SK-N-SH (cell line): Measurements from ENCODE around the gene IQUB. TPM values are rescaled to one million over a fixed set of nuclear protein-coding genes. Genes with fewer than 3 reads are reported as not detected.
A peak's percentile ranks its signal among the peaks of the same experiment; 100 is the strongest.

Source experiments
- CTCF ChIA-PET: fragments of 300-600, 350-600 bp; formaldehyde crosslinking; extraction: SDS; loops from one replicate; lab custom pipeline; 2021; lab: Yijun Ruan, JAX
- POLR2A ChIA-PET: fragments of 350-600 bp; sonication (Branson Sonifier 250); formaldehyde crosslinking; extraction: SDS; loops from one replicate; lab custom pipeline; 2020; ENCODE audit warnings: antibody characterized with exemption, inconsistent platforms; lab: Yijun Ruan, JAX
- DNase-seq: peaks from one replicate; pipeline ENCODE4 v3.0.0; 2012
- H2AFZ ChIP-seq: fragments of 200-600 bp; sonication (generic); 2 replicates; pipeline ENCODE4 v1.8.1; 2016; ENCODE audit warnings: antibody characterized with exemption, mild to moderate bottlenecking, low read depth
- H3F3A ChIP-seq: fragments of 200-600 bp; sonication (generic); replicated peaks from 2 replicates; pipeline ENCODE3; 2016; ENCODE audit warnings: antibody characterized with exemption, mild to moderate bottlenecking; ENCODE audit not compliant: insufficient read depth
- H3K27ac ChIP-seq, 2 experiments: fragments of 200-500 bp in 1 of 2; fragments of 200-600 bp in 1 of 2; sonication (Bioruptor generic) in 1 of 2; sonication (generic), shearing (Covaris generic) in 1 of 2; 2 replicates each; pipeline versions ENCODE4 v1.5.1 to v1.6.1; 2014 to 2016; ENCODE audit warnings: low read depth in 2 of 2, inconsistent platforms in 1 of 2, low read length in 1 of 2, mild to moderate bottlenecking in 1 of 2, mixed read lengths in 1 of 2
- H3K27me3 ChIP-seq: fragments of 200-600 bp; sonication (generic), shearing (Covaris generic); 2 replicates; pipeline ENCODE4 v1.6.1; 2016; ENCODE audit warnings: mixed run types; ENCODE audit not compliant: insufficient read depth
- H3K36me3 ChIP-seq, 2 experiments: fragments of 200-500 bp in 1 of 2; fragments of 200-600 bp in 1 of 2; sonication (Bioruptor generic) in 1 of 2; sonication (generic) in 1 of 2; replicated peaks in 1 of 2; 2 replicates each; pipeline versions ENCODE3 to v1.5.1; 2014 to 2016; ENCODE audit warnings: low read length in 1 of 2, mild to moderate bottlenecking in 1 of 2; ENCODE audit not compliant: insufficient read depth in 2 of 2, control insufficient read depth in 1 of 2
- H3K4me1 ChIP-seq, 2 experiments: fragments of 200-500 bp in 1 of 2; fragments of 200-600 bp in 1 of 2; sonication (Bioruptor generic) in 1 of 2; sonication (generic), shearing (Covaris generic) in 1 of 2; 2 replicates each; pipeline versions ENCODE4 v1.5.1 to v1.6.1; 2014 to 2016; ENCODE audit warnings: low read depth in 1 of 2, low read length in 1 of 2, mixed run types in 1 of 2; ENCODE audit not compliant: insufficient read depth in 2 of 2, control insufficient read depth in 1 of 2
- H3K4me2 ChIP-seq: fragments of 200-600 bp; sonication (generic), shearing (Covaris generic); 2 replicates; pipeline ENCODE4 v1.6.1; 2017; ENCODE audit warnings: mixed run types
- H3K4me3 ChIP-seq, 2 experiments: fragments of 200-500 bp in 1 of 2; fragments of 200-600 bp in 1 of 2; sonication (Bioruptor generic) in 1 of 2; sonication (generic), shearing (Covaris generic) in 1 of 2; 2 replicates each; pipeline versions ENCODE4 v1.5.1 to v1.8.1; 2014 to 2016; ENCODE audit warnings: low read depth in 2 of 2, inconsistent platforms in 1 of 2, low read length in 1 of 2, mild to moderate bottlenecking in 1 of 2, mixed read lengths in 1 of 2, moderate library complexity in 1 of 2
- H3K79me2 ChIP-seq: fragments of 200-600 bp; sonication (generic); 2 replicates; pipeline ENCODE4 v1.8.1; 2017; ENCODE audit warnings: mild to moderate bottlenecking; ENCODE audit not compliant: insufficient read depth
- H3K9ac ChIP-seq: fragments of 200-600 bp; sonication (generic); 2 replicates; pipeline ENCODE4 v1.6.1; 2017; ENCODE audit warnings: mixed run types
- H3K9me2 ChIP-seq: fragments of 200-600 bp; sonication (generic); 2 replicates; pipeline ENCODE4 v1.6.1; 2017; ENCODE audit warnings: mixed run types
- H3K9me3 ChIP-seq: fragments of 200-600 bp; sonication (generic); 2 replicates; pipeline ENCODE4 v1.6.1; 2017; ENCODE audit warnings: mixed run types, mild to moderate bottlenecking, moderate library complexity
- H4K20me1 ChIP-seq: fragments of 200-600 bp; sonication (generic); 2 replicates; pipeline ENCODE4 v1.6.1; 2017; ENCODE audit warnings: mild to moderate bottlenecking, mixed run types; ENCODE audit not compliant: insufficient read depth
- CTCF ChIP-seq: fragments of 200-600 bp; sonication (generic); IDR thresholded peaks from 2 replicates; pipeline ENCODE4 v1.6.1; 2017; ENCODE audit warnings: antibody characterized with exemption, mild to moderate bottlenecking, moderate library complexity
- EP300 ChIP-seq, 2 experiments: IDR thresholded peaks; 2 replicates each; pipeline versions ENCODE4 v1.4.0 to v1.6.1; 2012; ENCODE audit warnings: borderline replicate concordance in 1 of 2, low read depth in 1 of 2, low read length in 1 of 2
- GABPA ChIP-seq: IDR thresholded peaks from 2 replicates; pipeline ENCODE4 v1.4.0; 2012; ENCODE audit warnings: low read depth, mild to moderate bottlenecking
- GATA2 ChIP-seq: sonication (generic); formaldehyde crosslinking; IDR thresholded peaks from 2 replicates; pipeline ENCODE4 v1.5.0; 2020; ENCODE audit warnings: mild to moderate bottlenecking, missing genetic modification reagents
- MEF2A ChIP-seq: IDR thresholded peaks from 2 replicates; pipeline ENCODE4 v1.4.0; 2012; ENCODE audit warnings: low read depth, borderline replicate concordance
- NRF1 ChIP-seq: IDR thresholded peaks from 2 replicates; pipeline ENCODE4 v1.6.1; 2012; ENCODE audit warnings: low read depth, mild to moderate bottlenecking, low read length
- RCOR1 ChIP-seq: fragments of 150-350 bp; IDR thresholded peaks from 2 replicates; pipeline ENCODE4 v1.6.1; 2017; ENCODE audit warnings: antibody characterized with exemption, low read length
- RXRA ChIP-seq: IDR thresholded peaks from 2 replicates; pipeline ENCODE4 v1.4.0; 2012; ENCODE audit warnings: low read depth, mild to moderate bottlenecking, borderline replicate concordance
- SIN3A ChIP-seq: IDR thresholded peaks from 2 replicates; pipeline ENCODE4 v1.6.1; 2012; ENCODE audit warnings: low read depth, mild to moderate bottlenecking, low read length, moderate library complexity, borderline replicate concordance
- TAF1 ChIP-seq: IDR thresholded peaks from 2 replicates; pipeline ENCODE4 v1.6.1; 2012; ENCODE audit warnings: low read depth, mild to moderate bottlenecking, low read length, moderate library complexity, borderline replicate concordance
- USF1 ChIP-seq: IDR thresholded peaks from 2 replicates; pipeline ENCODE4 v1.4.0; 2012; ENCODE audit warnings: low read depth, borderline replicate concordance
- WGBS: methylation state at CpG from one replicate; pipeline ENCODE4 v1.1.6; 2017; ENCODE audit warnings: low lambda C conversion rate; 5-methylcytosine and 5-hydroxymethylcytosine counted together
- polyA plus RNA-seq, 3 experiments: library from polyadenylated mRNA; depleted of rRNA; stranded (reverse); fragments of >200 nt; gene quantifications; 2 replicates each; pipeline ENCODE4 v1.2.3, GENCODE V29; 2012
- TF ChIP-seq, protein P1 (sequence below): fragments of 150-350 bp; IDR thresholded peaks from 2 replicates; pipeline ENCODE4 v1.6.1; 2017; ENCODE audit warnings: antibody characterized with exemption, low read length, low read depth, borderline replicate concordance

IQUB gene
- polyA plus RNA-seq, 1 of the 3 experiments (the other 2 are of a cell fraction) = 0.10 TPM

DNA sequence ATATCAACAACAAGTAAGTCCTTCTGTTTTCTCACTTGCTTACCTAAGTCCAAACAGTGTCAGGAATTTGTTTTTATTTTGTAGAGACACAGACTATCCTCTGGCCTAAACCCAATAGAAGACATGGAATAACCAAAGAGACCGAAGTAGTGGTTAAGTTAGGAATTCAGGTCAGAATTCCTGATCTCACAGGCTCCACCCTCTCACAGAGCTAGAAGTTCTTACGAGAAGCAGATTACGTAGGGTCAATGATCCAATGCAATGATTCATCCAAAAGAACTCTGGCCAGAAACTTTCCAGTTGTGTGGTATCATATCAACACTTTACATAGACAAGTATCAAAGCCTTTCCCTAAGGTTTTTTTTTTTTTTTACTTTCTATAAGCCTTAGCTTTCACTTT, 73.8 kb downstream of the IQUB start:
- CTCF ChIA-PET = interaction anchor here (1.1 kb wide), 1 partner anchor 31 kb away, joined by 4 read pairs; no protein-coding TSS in a partner anchor
- no peak for DNase-seq

DNA sequence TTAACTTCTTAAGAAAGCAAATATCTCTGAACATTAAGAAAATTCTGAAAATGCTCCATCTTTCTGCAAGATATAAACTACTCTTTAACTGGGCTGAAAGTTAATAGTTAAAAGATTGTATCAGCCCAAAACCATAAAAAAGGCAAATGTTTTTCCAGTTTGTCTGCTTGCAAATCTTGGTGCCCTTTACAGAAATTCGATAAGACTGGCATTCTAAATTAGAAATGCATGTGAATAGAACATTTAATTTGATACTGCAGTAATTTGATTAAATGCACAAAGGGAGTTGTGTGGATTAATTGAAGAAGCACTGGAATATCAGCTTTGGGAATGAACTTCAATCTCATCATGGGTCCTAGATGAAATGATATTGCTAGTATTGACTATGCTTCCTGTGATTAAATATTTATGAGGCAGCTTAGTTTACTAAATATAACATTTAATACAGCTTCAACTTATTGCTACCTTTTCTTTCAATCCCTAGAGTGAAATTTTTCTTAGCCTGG, 78.4 kb downstream of the IQUB start:
- Histone ChIP-seq H2AFZ (no peak overlapping the region), H3K36me3 (no peaks in the 10 kb centered on the region), H3F3A (no peaks in the 10 kb centered on the region), H3K79me2 (no peaks in the 10 kb centered on the region), H3K9me3 (no peaks in the 10 kb centered on the region), H3K27me3 (no peaks in the 10 kb centered on the region), H3K9me2 (no peaks in the 10 kb centered on the region), H3K9ac (no peak overlapping the region), H3K4me3 (no peak overlapping the region), H4K20me1 (no peaks in the 10 kb centered on the region), H3K27ac (no peak overlapping the region), H3K4me2 (no peak overlapping the region), H3K4me1 (peaks cover 0 to 8% of the 10 kb centered on the region in 2 experiments; a peak in 2 of 4 replicates)
- POLR2A ChIA-PET = no interaction called here
- 0% methylated on average over 1 of the region's 1 CpG for WGBS
- no peak for DNase-seq
- CTCF ChIA-PET = interaction anchor here (0.9 to 1.3 kb wide), 3 partner anchors 17 to 37 kb away, joined by 3 to 5 read pairs (median 4); no protein-coding TSS in a partner anchor
- TF ChIP-seq CTCF = no peak
- TF ChIP-seq MEF2A = no peak
- TF ChIP-seq TAF1 = no peak
- TF ChIP-seq GATA2 = peak; percentile 75
- TF ChIP-seq SIN3A = no peak
- TF ChIP-seq, protein P1, sequence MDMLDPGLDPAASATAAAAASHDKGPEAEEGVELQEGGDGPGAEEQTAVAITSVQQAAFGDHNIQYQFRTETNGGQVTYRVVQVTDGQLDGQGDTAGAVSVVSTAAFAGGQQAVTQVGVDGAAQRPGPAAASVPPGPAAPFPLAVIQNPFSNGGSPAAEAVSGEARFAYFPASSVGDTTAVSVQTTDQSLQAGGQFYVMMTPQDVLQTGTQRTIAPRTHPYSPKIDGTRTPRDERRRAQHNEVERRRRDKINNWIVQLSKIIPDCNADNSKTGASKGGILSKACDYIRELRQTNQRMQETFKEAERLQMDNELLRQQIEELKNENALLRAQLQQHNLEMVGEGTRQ = no peak
- TF ChIP-seq RCOR1 = peak; percentile 70; the same call in 1 of the 2 replicates
- peak in 1 of 2 experiments; percentile 66; a peak in 2 of 4 replicates for TF ChIP-seq EP300 (IDR thresholded peaks at IDR 0.05; ENCODE audit: borderline replicate concordance in 1 of 2, low read depth in 1 of 2, low read length in 1 of 2)
- no peak for TF ChIP-seq NRF1
- no peak for TF ChIP-seq GABPA
- no peak for TF ChIP-seq USF1

More for the DNA sequence above, 73.8 kb downstream of the IQUB start:
- POLR2A ChIA-PET = no interaction called here
- H2AFZ ChIP-seq = no peak overlapping the region
- H4K20me1 ChIP-seq = no peaks in the 10 kb centered on the region
- H3K36me3 ChIP-seq = no peaks in the 10 kb centered on the region
- H3K4me1 ChIP-seq = peaks cover 0 to 5% of the 10 kb centered on the region in 2 experiments; a peak in 2 of 4 replicates
- H3K4me2 ChIP-seq = no peak overlapping the region
- no peak overlapping the region for H3K9ac ChIP-seq
- H3K27ac ChIP-seq = no peak overlapping the region
- H3K9me2 ChIP-seq = no peaks in the 10 kb centered on the region
- H3K27me3 ChIP-seq = no peaks in the 10 kb centered on the region
- 37% methylated on average over 3 of the region's 3 CpGs for WGBS
- H3K79me2 ChIP-seq = no peaks in the 10 kb centered on the region
- H3F3A ChIP-seq = no peaks in the 10 kb centered on the region
- H3K9me3 ChIP-seq = no peaks in the 10 kb centered on the region
- H3K4me3 ChIP-seq = no peak overlapping the region
- TF ChIP-seq RXRA = no peak
